Measurements from ENCODE around the gene TREM1.

DNA sequence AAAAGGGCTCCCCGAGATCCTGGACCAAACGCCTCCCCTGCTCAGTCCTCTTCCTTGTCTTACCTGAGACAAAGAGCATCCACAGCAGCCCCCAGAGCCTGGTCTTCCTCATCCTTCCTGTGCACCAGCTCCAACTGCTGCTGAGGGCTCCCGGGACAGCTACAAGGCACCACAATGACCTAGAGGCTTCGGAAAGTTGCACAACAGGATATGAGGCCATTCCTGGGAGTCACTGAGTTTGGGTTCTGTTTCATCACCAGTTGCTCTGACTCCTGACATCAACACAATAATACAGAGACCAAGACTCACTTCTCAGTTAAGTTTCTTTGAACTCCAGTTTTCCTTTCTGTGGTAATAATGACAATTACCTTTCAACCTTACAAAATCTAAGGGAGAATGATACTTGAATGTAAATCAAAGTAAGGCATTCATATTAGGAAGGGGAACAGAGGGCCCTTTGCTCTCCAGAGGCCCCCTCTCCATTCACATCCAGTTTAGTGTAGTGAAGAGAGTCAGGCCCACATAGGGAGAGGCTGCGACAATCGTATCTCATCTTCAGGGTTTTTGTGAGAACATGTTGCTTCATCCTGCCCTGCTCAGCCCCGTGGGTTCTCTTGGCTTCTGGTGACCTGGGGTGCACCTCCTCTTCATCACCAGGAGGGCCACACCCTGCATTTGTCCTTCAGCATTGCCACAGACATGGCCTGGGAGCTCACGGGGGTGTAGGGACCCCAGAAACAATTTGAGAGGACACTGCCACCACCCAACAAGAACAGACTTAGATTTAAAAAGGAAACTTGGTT lies at the start of gene TREM1:
- TF ChIP-seq, protein P1, sequence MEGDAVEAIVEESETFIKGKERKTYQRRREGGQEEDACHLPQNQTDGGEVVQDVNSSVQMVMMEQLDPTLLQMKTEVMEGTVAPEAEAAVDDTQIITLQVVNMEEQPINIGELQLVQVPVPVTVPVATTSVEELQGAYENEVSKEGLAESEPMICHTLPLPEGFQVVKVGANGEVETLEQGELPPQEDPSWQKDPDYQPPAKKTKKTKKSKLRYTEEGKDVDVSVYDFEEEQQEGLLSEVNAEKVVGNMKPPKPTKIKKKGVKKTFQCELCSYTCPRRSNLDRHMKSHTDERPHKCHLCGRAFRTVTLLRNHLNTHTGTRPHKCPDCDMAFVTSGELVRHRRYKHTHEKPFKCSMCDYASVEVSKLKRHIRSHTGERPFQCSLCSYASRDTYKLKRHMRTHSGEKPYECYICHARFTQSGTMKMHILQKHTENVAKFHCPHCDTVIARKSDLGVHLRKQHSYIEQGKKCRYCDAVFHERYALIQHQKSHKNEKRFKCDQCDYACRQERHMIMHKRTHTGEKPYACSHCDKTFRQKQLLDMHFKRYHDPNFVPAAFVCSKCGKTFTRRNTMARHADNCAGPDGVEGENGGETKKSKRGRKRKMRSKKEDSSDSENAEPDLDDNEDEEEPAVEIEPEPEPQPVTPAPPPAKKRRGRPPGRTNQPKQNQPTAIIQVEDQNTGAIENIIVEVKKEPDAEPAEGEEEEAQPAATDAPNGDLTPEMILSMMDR (IDR thresholded peaks at IDR 0.05 in 4 of 5, conservative IDR thresholded peaks at IDR 0.05 in 1 of 5) = no peak
- TF ChIP-seq POLR2A (IDR thresholded peaks at IDR 0.05) = no peak
